ENCODE results near the gene SRSF3.
"Not testable (repeated sequence)": the region's sequence is repeated elsewhere in the genome, so short reads cannot be mapped to it uniquely, and the experiment has no call there.

Gene SRSF3

DNA sequence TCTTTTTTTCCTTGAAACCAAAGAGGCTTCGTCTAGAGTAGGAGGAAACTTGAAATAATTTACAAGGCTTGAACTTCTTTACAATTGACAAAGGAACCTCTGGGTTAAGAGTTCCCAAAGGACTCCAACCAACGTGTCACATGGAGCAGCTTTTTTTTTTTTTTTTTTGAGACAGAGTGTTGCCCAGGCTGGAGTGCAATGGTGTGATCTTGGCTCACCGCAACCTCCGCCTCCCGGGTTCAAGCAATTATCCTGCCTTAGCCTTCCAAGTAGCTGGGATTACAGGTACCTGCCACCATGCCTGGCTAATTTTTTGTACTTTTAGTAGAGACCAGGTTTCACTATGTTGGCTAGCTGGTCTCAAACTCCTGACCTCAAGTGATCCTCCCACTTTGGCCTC is 60.3 kb downstream of the SRSF3 start:
- TF ChIP-seq, protein P1, sequence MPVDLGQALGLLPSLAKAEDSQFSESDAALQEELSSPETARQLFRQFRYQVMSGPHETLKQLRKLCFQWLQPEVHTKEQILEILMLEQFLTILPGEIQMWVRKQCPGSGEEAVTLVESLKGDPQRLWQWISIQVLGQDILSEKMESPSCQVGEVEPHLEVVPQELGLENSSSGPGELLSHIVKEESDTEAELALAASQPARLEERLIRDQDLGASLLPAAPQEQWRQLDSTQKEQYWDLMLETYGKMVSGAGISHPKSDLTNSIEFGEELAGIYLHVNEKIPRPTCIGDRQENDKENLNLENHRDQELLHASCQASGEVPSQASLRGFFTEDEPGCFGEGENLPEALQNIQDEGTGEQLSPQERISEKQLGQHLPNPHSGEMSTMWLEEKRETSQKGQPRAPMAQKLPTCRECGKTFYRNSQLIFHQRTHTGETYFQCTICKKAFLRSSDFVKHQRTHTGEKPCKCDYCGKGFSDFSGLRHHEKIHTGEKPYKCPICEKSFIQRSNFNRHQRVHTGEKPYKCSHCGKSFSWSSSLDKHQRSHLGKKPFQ (tag by site-specific recombination; IDR thresholded peaks at IDR 0.05) = peak; percentile 53; the same call in 1 of the 2 replicates
- not testable (repeated sequence) for H3K27ac ChIP-seq (ENCODE audit: extremely low read depth, low read depth, low read length); H3K9me3 ChIP-seq (ENCODE audit: control insufficient read depth, insufficient read depth, low read depth, low read length); H3K36me3 ChIP-seq (ENCODE audit: control insufficient read depth in 2 of 2, insufficient read depth in 1 of 2, low read length in 2 of 2); H3K4me3 ChIP-seq (ENCODE audit: low read depth, low read length)
- CTCF ChIA-PET = interaction anchor here (0.7 to 1.5 kb wide), 5 partner anchors 12 to 78 kb away, joined by 3 to 5 read pairs (median 4); no protein-coding TSS in a partner anchor
- H3K4me1 ChIP-seq (ENCODE audit: control insufficient read depth, insufficient read depth, low read length) = peaks cover 24% of the 10 kb centered on the region
- POLR2A ChIA-PET = interaction anchor here (0.6 to 1.7 kb wide), 3 partner anchors 24 to 227 kb away, joined by 3 to 7 read pairs (median 4); partner anchors contain the start of gene CDKN1A
